ENCODE results near the gene PERCC1.

Gene PERCC1

DNA sequence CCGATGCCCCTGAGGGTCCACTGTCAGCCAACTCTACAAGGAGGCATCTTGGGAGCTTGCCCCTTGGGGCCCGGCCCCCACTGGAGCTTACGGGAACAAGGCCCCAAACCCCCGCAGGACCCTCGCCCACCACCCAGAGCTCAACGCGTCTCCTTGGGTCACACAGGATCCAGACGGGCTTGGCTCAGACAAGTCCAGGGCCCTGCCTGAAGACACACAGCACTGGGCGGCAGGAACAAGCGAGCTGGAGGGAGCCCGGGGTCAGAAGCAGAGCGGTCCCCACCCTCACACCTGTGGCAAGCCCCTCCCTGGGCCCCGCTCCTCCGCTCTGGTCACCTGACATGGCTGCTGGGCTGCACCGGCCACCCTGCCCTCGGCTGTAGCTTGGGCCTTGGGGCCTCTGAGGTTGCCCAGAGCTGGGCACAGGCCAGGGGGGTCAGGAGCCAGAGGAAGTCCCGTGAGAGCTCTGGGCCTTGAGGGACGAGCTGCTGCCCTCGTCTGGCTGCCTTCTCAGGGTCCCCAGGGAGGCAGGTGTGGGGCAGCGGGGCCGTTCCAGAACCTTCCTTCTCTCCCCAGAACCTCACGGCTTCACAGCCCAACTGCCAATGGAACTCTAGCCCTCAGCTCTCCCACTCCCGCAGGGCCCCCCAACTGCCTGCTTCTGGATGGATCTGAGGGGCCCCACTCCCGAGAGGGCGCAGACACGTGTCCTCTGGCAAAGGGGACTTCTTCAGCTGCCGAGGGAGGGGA, 13.3 kb downstream of the PERCC1 start, which contains the start of gene CCDC154:
CCDC154 (minus strand) TSS at position 577 of the 750 bp plus-strand sequence; CDS start at position 343, 234 bp downstream.
- no peak within 1 kb of the TSS for H2BK12ac ChIP-seq (ENCODE audit: low read length)
- no peak within 1 kb of the TSS for H2AK5ac ChIP-seq (ENCODE audit: low read length)
- H3K4ac ChIP-seq (ENCODE audit: low read depth, low read length) = no peak within 1 kb of the TSS
- H3K27ac ChIP-seq (ENCODE audit: low read depth, low read length) = no peak within 1 kb of the TSS
- H3K9ac ChIP-seq (ENCODE audit: low read length) = no peak within 1 kb of the TSS
- H3K18ac ChIP-seq (ENCODE audit: low read length) = no peak within 1 kb of the TSS
- H3K14ac ChIP-seq (ENCODE audit: low read length) = no peak within 1 kb of the TSS
- no peak within 1 kb of the TSS for H3K4me3 ChIP-seq (ENCODE audit: low read depth, low read length)
- no peaks in the 10 kb centered on the region for H3K79me2 ChIP-seq (ENCODE audit: control insufficient read depth, insufficient read depth, low read length, poor library complexity)
- H4K91ac ChIP-seq (ENCODE audit: low read depth, low read length) = no peak within 1 kb of the TSS
- H3K4me2 ChIP-seq (ENCODE audit: low read length) = no peak within 1 kb of the TSS
- no peak within 1 kb of the TSS for H2AFZ ChIP-seq (ENCODE audit: insufficient read depth, low read length, poor library complexity)
- DNase-seq = no peak
- H3K79me1 ChIP-seq (ENCODE audit: low read length) = no peaks in the 10 kb centered on the region
- no peaks in the 10 kb centered on the region for H3K27me3 ChIP-seq (ENCODE audit: insufficient read depth, low read length)
- no peaks in the 10 kb centered on the region for H3K4me1 ChIP-seq (ENCODE audit: control insufficient read depth in 1 of 2, insufficient read depth in 2 of 2, low read length in 2 of 2)
- H4K12ac ChIP-seq (ENCODE audit: low read depth, low read length) = no peak within 1 kb of the TSS
- WGBS (ENCODE audit: extremely low coverage, insufficient coverage, insufficient read length) = no CpG with 5 or more reads among the region's 27 CpGs
- peaks cover 34 to 37% of the 10 kb centered on the region in 2 experiments for H3K36me3 ChIP-seq (ENCODE audit: control insufficient read depth in 1 of 2, insufficient read depth in 2 of 2, low read length in 2 of 2)
- no peak within 1 kb of the TSS for H3K23ac ChIP-seq (ENCODE audit: low read length)
- H4K8ac ChIP-seq (ENCODE audit: low read depth, low read length) = no peak within 1 kb of the TSS
- no peak within 1 kb of the TSS for H2BK5ac ChIP-seq (ENCODE audit: low read depth, low read length, poor library complexity)
- peaks cover 4% of the 10 kb centered on the region for H3K9me3 ChIP-seq (ENCODE audit: insufficient read depth, low read depth, low read length)
- H2BK120ac ChIP-seq (ENCODE audit: insufficient read depth, low read length, poor library complexity) = no peak within 1 kb of the TSS

DNA sequence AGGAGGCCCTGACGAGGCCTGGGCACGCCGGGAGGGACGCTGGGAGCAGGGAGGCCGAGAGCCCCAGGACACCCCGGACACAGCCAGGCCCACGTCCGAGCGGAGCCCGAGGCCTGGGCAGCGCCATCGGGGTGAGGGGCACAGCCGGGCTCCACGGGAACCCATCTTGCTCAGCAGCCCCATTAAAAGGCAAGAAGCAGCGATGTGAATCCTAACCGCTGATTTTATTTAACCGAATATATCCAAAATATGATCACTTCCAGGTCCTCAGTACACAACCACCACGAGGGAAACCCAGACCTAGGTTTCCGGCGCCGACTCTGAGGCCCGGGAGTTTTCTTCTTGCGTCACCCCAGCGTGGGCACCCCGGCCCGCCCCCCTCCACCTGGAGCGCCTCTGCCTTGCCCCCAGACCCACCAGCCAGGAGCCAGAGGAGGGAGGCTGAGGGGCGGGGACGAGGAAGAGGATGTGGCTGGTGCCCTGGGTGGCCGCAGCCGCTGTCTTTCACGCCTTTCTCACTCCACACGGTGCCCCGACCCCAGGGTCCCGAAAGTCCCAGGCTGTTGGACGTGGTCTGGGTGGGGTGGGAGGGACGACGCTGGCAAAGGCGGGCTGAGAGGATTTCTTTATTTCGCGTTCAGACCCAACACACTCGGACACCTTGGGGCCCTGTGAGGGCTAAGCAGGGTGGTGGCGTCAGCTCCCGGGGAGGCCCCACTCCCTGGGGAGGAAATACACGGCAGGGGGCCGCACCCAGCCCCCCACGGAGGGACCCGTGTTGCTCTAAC, 14.0 kb downstream of the PERCC1 start:
- Histone ChIP-seq H2AK5ac (ENCODE audit: low read length) (no peak overlapping the region), H3K4me1 (ENCODE audit: control insufficient read depth in 1 of 2, insufficient read depth in 2 of 2, low read length in 2 of 2) (no peaks in the 10 kb centered on the region), H2BK12ac (ENCODE audit: low read length) (no peak overlapping the region), H3K23ac (ENCODE audit: low read length) (no peak overlapping the region), H3K9ac (ENCODE audit: low read length) (no peak overlapping the region), H4K8ac (ENCODE audit: low read depth, low read length) (no peak overlapping the region), H3K79me2 (ENCODE audit: control insufficient read depth, insufficient read depth, low read length, poor library complexity) (no peaks in the 10 kb centered on the region), H3K4me3 (ENCODE audit: low read depth, low read length) (no peak overlapping the region), H4K91ac (ENCODE audit: low read depth, low read length) (no peak overlapping the region), H4K12ac (ENCODE audit: low read depth, low read length) (no peak overlapping the region), H3K79me1 (ENCODE audit: low read length) (no peaks in the 10 kb centered on the region), H2BK120ac (ENCODE audit: insufficient read depth, low read length, poor library complexity) (no peak overlapping the region), H3K27ac (ENCODE audit: low read depth, low read length) (no peak overlapping the region), H3K9me3 (ENCODE audit: insufficient read depth, low read depth, low read length) (peaks cover 6% of the 10 kb centered on the region), H3K14ac (ENCODE audit: low read length) (no peak overlapping the region), H3K4ac (ENCODE audit: low read depth, low read length) (no peak overlapping the region), H3K4me2 (ENCODE audit: low read length) (no peak overlapping the region), H2AFZ (ENCODE audit: insufficient read depth, low read length, poor library complexity) (no peak overlapping the region), H3K18ac (ENCODE audit: low read length) (no peak overlapping the region), H3K36me3 (ENCODE audit: control insufficient read depth in 1 of 2, insufficient read depth in 2 of 2, low read length in 2 of 2) (peaks cover 42 to 44% of the 10 kb centered on the region in 2 experiments), H3K27me3 (ENCODE audit: insufficient read depth, low read length) (no peaks in the 10 kb centered on the region), H2BK5ac (ENCODE audit: low read depth, low read length, poor library complexity) (no peak overlapping the region)
- WGBS (ENCODE audit: extremely low coverage, insufficient coverage, insufficient read length) = no CpG with 5 or more reads among the region's 48 CpGs
- no peak for DNase-seq

DNA sequence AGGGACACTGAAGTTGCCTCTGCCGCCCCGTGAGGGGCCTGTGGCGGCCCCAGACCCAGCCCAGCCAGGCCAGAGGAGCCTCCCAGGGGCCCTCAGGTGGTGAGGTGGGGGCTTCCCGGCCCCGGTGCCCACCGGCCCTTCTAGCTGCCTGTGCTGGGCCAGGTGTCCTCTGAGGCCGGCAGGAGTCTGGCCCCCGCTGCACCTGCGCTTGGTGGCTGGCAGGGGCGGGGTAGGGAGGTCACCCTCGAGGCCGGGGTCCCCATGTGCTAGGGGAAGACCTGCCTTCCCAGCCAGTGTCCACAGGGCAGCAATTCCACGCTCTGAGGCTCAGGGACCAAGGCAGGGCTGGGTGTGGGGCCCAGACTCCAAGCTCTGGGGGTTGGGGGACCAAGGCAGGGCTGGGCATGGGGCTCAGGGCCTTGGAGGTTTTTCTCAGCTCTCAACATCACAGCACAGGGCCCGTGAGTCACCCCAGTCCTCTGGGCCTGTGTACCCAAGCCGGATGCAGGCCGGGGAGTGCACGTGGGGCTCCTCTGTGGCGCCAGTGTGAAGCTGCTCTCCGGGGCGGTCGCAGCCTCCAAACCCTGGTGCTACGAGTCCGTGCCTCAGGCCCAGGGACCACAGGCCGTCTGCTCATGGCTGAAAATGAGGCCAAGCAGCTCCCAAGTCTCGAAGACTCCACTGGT, 14.8 kb downstream of the PERCC1 start:
- no peak overlapping the region for H2AFZ ChIP-seq (ENCODE audit: insufficient read depth, low read length, poor library complexity)
- DNase-seq = no peak
- peaks cover 6% of the 10 kb centered on the region for H3K9me3 ChIP-seq (ENCODE audit: insufficient read depth, low read depth, low read length)
- no peak overlapping the region for H2BK12ac ChIP-seq (ENCODE audit: low read length)
- H3K4me3 ChIP-seq (ENCODE audit: low read depth, low read length) = no peak overlapping the region
- no peak overlapping the region for H2BK120ac ChIP-seq (ENCODE audit: insufficient read depth, low read length, poor library complexity)
- H3K27ac ChIP-seq (ENCODE audit: low read depth, low read length) = no peak overlapping the region
- no peaks in the 10 kb centered on the region for H3K27me3 ChIP-seq (ENCODE audit: insufficient read depth, low read length)
- H3K79me1 ChIP-seq (ENCODE audit: low read length) = no peaks in the 10 kb centered on the region
- no peak overlapping the region for H4K8ac ChIP-seq (ENCODE audit: low read depth, low read length)
- H3K9ac ChIP-seq (ENCODE audit: low read length) = no peak overlapping the region
- no peak overlapping the region for H4K91ac ChIP-seq (ENCODE audit: low read depth, low read length)
- no peak overlapping the region for H3K4ac ChIP-seq (ENCODE audit: low read depth, low read length)
- H3K79me2 ChIP-seq (ENCODE audit: control insufficient read depth, insufficient read depth, low read length, poor library complexity) = no peaks in the 10 kb centered on the region
- H4K12ac ChIP-seq (ENCODE audit: low read depth, low read length) = no peak overlapping the region
- H3K4me2 ChIP-seq (ENCODE audit: low read length) = no peak overlapping the region
- no CpG with 5 or more reads among the region's 25 CpGs for WGBS (ENCODE audit: extremely low coverage, insufficient coverage, insufficient read length)
- no peaks in the 10 kb centered on the region for H3K4me1 ChIP-seq (ENCODE audit: control insufficient read depth in 1 of 2, insufficient read depth in 2 of 2, low read length in 2 of 2)
- peaks cover 49 to 51% of the 10 kb centered on the region in 2 experiments for H3K36me3 ChIP-seq (ENCODE audit: control insufficient read depth in 1 of 2, insufficient read depth in 2 of 2, low read length in 2 of 2)
- no peak overlapping the region for H3K18ac ChIP-seq (ENCODE audit: low read length)
- H3K14ac ChIP-seq (ENCODE audit: low read length) = no peak overlapping the region
- no peak overlapping the region for H3K23ac ChIP-seq (ENCODE audit: low read length)
- H2AK5ac ChIP-seq (ENCODE audit: low read length) = no peak overlapping the region
- H2BK5ac ChIP-seq (ENCODE audit: low read depth, low read length, poor library complexity) = no peak overlapping the region

- Histone ChIP-seq H2AK5ac (ENCODE audit: low read length) (no peak overlapping the region), H2BK12ac (ENCODE audit: low read length) (no peak overlapping the region), H3K79me2 (ENCODE audit: control insufficient read depth, insufficient read depth, low read length, poor library complexity) (no peaks in the 10 kb centered on the region), H3K27me3 (ENCODE audit: insufficient read depth, low read length) (no peaks in the 10 kb centered on the region), H3K36me3 (ENCODE audit: control insufficient read depth in 1 of 2, insufficient read depth in 2 of 2, low read length in 2 of 2) (peaks cover 57 to 59% of the 10 kb centered on the region in 2 experiments), H3K4me1 (ENCODE audit: control insufficient read depth in 1 of 2, insufficient read depth in 2 of 2, low read length in 2 of 2) (no peaks in the 10 kb centered on the region), H3K23ac (ENCODE audit: low read length) (no peak overlapping the region), H3K18ac (ENCODE audit: low read length) (no peak overlapping the region), H4K8ac (ENCODE audit: low read depth, low read length) (no peak overlapping the region), H3K9ac (ENCODE audit: low read length) (no peak overlapping the region), H3K9me3 (ENCODE audit: insufficient read depth, low read depth, low read length) (peaks cover 6% of the 10 kb centered on the region), H2BK120ac (ENCODE audit: insufficient read depth, low read length, poor library complexity) (no peak overlapping the region), H4K12ac (ENCODE audit: low read depth, low read length) (no peak overlapping the region), H3K4ac (ENCODE audit: low read depth, low read length) (no peak overlapping the region), H2AFZ (ENCODE audit: insufficient read depth, low read length, poor library complexity) (no peak overlapping the region), H3K14ac (ENCODE audit: low read length) (no peak overlapping the region), H3K79me1 (ENCODE audit: low read length) (no peaks in the 10 kb centered on the region), H4K91ac (ENCODE audit: low read depth, low read length) (no peak overlapping the region), H3K4me2 (ENCODE audit: low read length) (no peak overlapping the region), H3K27ac (ENCODE audit: low read depth, low read length) (no peak overlapping the region), H2BK5ac (ENCODE audit: low read depth, low read length, poor library complexity) (no peak overlapping the region), H3K4me3 (ENCODE audit: low read depth, low read length) (no peak overlapping the region)
- no peak for DNase-seq
- WGBS (ENCODE audit: extremely low coverage, insufficient coverage, insufficient read length) = no CpG with 5 or more reads among the region's 41 CpGs
These were observed 15.6 kb downstream of the PERCC1 start for GRCh38 chr16:1446296-1447080.

Measured in trophoblast cell (in vitro differentiated cells and primary cell).